Natural killer cell (primary cell): ENCODE data around the gene HMX1. TPM values are rescaled to one million over a fixed set of nuclear protein-coding genes. Genes with fewer than 3 reads are reported as not detected.
A peak's percentile ranks its signal among the peaks of the same experiment; 100 is the strongest.

Experiments used
- ATAC-seq, 3 donors: fragments of 150-1000 bp in 2 of 3; fragments of 200-7000 bp in 1 of 3; cut with Tn5 transposase; 1 replicate in 1 of 3; 2 replicates in 2 of 3; pipeline ENCODE4 v1.10.0; 2021; ENCODE audit warnings: mild to moderate bottlenecking in 2 of 3, moderate library complexity in 2 of 3
- DNase-seq, 2 donors: peaks; one replicate each; pipeline versions ENCODE4 v3.0.0 to v3.0.0-alpha.2; 2013 to 2021; ENCODE audit warnings: mixed read lengths in 1 of 2
- H3K27ac ChIP-seq: one replicate; pipeline ENCODE4 v1.5.1; 2013; ENCODE audit warnings: mild to moderate bottlenecking, low read length
- H3K27me3 ChIP-seq: one replicate; pipeline ENCODE4 v1.6.1; 2013; ENCODE audit warnings: low read length; ENCODE audit not compliant: control insufficient read depth, insufficient read depth
- H3K36me3 ChIP-seq: one replicate; pipeline ENCODE4 v1.6.1; 2013; ENCODE audit warnings: low read length; ENCODE audit not compliant: control insufficient read depth, insufficient read depth
- H3K4me1 ChIP-seq: one replicate; pipeline ENCODE4 v1.6.1; 2013; ENCODE audit warnings: low read length; ENCODE audit not compliant: control insufficient read depth, insufficient read depth
- H3K4me3 ChIP-seq: one replicate; pipeline ENCODE4 v1.5.1; 2013; ENCODE audit warnings: low read length
- H3K9me3 ChIP-seq: one replicate; pipeline ENCODE4 v1.6.1; 2013; ENCODE audit warnings: low read length; ENCODE audit not compliant: control insufficient read depth, insufficient read depth
- H3K27ac Mint-ChIP-seq, 2 donors: one replicate each; pipeline ENCODE4 v1.8.0; 2022; ENCODE audit warnings: mild to moderate bottlenecking in 2 of 2, mixed read lengths in 2 of 2, moderate library complexity in 1 of 2
- H3K27me3 Mint-ChIP-seq, 2 donors: one replicate each; pipeline ENCODE4 v1.8.0; 2022; ENCODE audit warnings: low read depth in 2 of 2, mixed read lengths in 2 of 2
- H3K36me3 Mint-ChIP-seq: one replicate; pipeline ENCODE4 v1.8.0; 2022; ENCODE audit warnings: mixed read lengths
- H3K4me1 Mint-ChIP-seq, 2 donors: one replicate each; pipeline ENCODE4 v1.8.0; 2022; ENCODE audit warnings: mixed read lengths in 2 of 2
- H3K4me3 Mint-ChIP-seq: one replicate; pipeline ENCODE4 v1.8.0; 2022; ENCODE audit warnings: mild to moderate bottlenecking, moderate library complexity, mixed read lengths
- H3K9me3 Mint-ChIP-seq, 2 donors: one replicate each; pipeline ENCODE4 v1.8.0; 2022; ENCODE audit warnings: mixed read lengths in 2 of 2
- CTCF ChIP-seq: fragments of 200-600 bp; IDR thresholded peaks from one replicate; pipeline ENCODE4 v1.8.0; 2022; ENCODE audit warnings: antibody characterized with exemption
- WGBS: methylation state at CpG from one replicate; pipeline ENCODE4 v1.1.7; 2013; ENCODE audit warnings: missing lambda C conversion rate; ENCODE audit not compliant: insufficient coverage; 5-methylcytosine and 5-hydroxymethylcytosine counted together
- intact Hi-C: fragments of 100-400 bp; cut with micrococcal nuclease; formaldehyde crosslinking; loops from one replicate; pipeline ENCODE4 v1.14.2; 2022
- total RNA-seq, 4 donors: library from RNA; stranded (reverse); fragments of 120-200 nt in 1 of 4; gene quantifications; one replicate each; pipeline versions ENCODE4 v1.2.3 to v1.2.4, GENCODE V29; 2013 to 2022

Gene HMX1
- total RNA-seq, 3 donors from 2014 or later (not counting 1 experiment from before 2014, with no cell fraction given): not detected

GRCh38 chr4:8817096-8817812 lies 54.4 kb downstream of the HMX1 start:
- no peaks in the 10 kb centered on the region for H3K27me3 ChIP-seq
- no peak overlapping the region for H3K4me3 ChIP-seq
- Mint-ChIP-seq H3K36me3 (no peaks in the 10 kb centered on the region), H3K4me1 (no peaks in the 10 kb centered on the region), H3K27me3 (peaks cover under 1 to 9% of the 10 kb centered on the region in 2 donors), H3K9me3 (no peaks in the 10 kb centered on the region), H3K27ac (no peak overlapping the region), H3K4me3 (no peak overlapping the region)
- intact Hi-C loops: no loop called here
- H3K4me1 ChIP-seq: no peaks in the 10 kb centered on the region
- no peaks in the 10 kb centered on the region for H3K9me3 ChIP-seq
- H3K27ac ChIP-seq: no peak overlapping the region
- WGBS: 82% methylated on average over 13 of the region's 13 CpGs
- no peak for TF ChIP-seq CTCF
- ATAC-seq (peak in 1 of 3 donors; percentile 24), DNase-seq (peak in 1 of 2 donors; percentile 9)
- H3K36me3 ChIP-seq: no peaks in the 10 kb centered on the region
